Loucy (cell line): ENCODE results near the gene BCHE.

Experiments
- EZH2phosphoT487 ChIP-seq: fragments of 200-600 bp; IDR thresholded peaks from 2 replicates; pipeline ENCODE4 v1.6.1; 2018; ENCODE audit warnings: antibody characterized with exemption, mild to moderate bottlenecking, moderate library complexity, borderline replicate concordance
- TF ChIP-seq, protein P1 (sequence below): fragments of 200-600 bp; sonication (generic); conservative IDR thresholded peaks from 2 replicates; pipeline ENCODE4 v1.5.1; 2014; ENCODE audit warnings: mild to moderate bottlenecking, antibody characterized with exemption, low read length

- TF ChIP-seq, protein P1, sequence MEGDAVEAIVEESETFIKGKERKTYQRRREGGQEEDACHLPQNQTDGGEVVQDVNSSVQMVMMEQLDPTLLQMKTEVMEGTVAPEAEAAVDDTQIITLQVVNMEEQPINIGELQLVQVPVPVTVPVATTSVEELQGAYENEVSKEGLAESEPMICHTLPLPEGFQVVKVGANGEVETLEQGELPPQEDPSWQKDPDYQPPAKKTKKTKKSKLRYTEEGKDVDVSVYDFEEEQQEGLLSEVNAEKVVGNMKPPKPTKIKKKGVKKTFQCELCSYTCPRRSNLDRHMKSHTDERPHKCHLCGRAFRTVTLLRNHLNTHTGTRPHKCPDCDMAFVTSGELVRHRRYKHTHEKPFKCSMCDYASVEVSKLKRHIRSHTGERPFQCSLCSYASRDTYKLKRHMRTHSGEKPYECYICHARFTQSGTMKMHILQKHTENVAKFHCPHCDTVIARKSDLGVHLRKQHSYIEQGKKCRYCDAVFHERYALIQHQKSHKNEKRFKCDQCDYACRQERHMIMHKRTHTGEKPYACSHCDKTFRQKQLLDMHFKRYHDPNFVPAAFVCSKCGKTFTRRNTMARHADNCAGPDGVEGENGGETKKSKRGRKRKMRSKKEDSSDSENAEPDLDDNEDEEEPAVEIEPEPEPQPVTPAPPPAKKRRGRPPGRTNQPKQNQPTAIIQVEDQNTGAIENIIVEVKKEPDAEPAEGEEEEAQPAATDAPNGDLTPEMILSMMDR = no peak
- TF ChIP-seq EZH2phosphoT487 = no peak
Observed at GRCh38 chr3:165817160-165817709, 20.0 kb downstream of the BCHE start.
